Gastrocnemius medialis (tissue), 4 donors: ENCODE results near the gene SUPT4H1.

Experiments used
- CTCF ChIP-seq, 5 experiments: fragments of 450-650 bp in 3 of 5; fragments of 200-600 bp in 2 of 5; sonication (generic) in 2 of 5; IDR thresholded peaks in 4 of 5; conservative IDR thresholded peaks in 1 of 5; 1 replicate in 4 of 5; 2 replicates in 1 of 5; pipeline ENCODE4 v1.5.1; 2016 to 2019; ENCODE audit warnings: antibody characterized with exemption in 5 of 5, mild to moderate bottlenecking in 3 of 5, moderate library complexity in 3 of 5
- POLR2A ChIP-seq, 2 donors: fragments of 450-650 bp; IDR thresholded peaks; one replicate each; pipeline ENCODE4 v1.6.1; 2017; ENCODE audit warnings: antibody characterized with exemption in 2 of 2, mild to moderate bottlenecking in 2 of 2, moderate library complexity in 2 of 2

- TF ChIP-seq POLR2A (IDR thresholded peaks at IDR 0.05), result no peak
- TF ChIP-seq CTCF (IDR thresholded peaks at IDR 0.05 in 4 of 5, conservative IDR thresholded peaks at IDR 0.05 in 1 of 5), result no peak
Observed at GRCh38 chr17:58336456-58337209, 15.4 kb downstream of the SUPT4H1 start.
